ENCODE results near the gene CNKSR1. TPM values are rescaled to one million over a fixed set of nuclear protein-coding genes. Genes with fewer than 3 reads are reported as not detected.

CNKSR1 gene
- polyA plus RNA-seq, 1 donor (not counting 4 experiments of a cell fraction or from before 2014, with no cell fraction given) = 10.6 TPM

DNA sequence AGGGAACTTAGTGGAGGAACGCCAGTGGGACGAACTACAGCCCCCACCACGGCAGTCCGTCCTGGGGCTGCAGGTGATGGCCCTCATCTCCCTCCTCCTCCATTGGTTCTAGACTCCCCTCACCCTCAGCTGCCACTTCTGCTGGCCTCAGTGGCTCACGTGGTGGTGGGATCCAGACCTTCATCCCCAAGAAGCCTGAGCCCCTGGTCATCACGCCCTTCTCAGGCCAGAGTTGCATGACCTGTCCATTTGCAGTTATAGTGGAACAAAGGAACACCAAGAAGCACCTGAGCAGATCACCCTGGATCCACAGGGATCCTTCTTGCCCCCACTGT lies 31.4 kb upstream of the CNKSR1 start:
- H4K20me1 ChIP-seq (ENCODE audit: control insufficient read depth, extremely low read depth, insufficient read depth, low read length) = no peaks in the 10 kb centered on the region

DNA sequence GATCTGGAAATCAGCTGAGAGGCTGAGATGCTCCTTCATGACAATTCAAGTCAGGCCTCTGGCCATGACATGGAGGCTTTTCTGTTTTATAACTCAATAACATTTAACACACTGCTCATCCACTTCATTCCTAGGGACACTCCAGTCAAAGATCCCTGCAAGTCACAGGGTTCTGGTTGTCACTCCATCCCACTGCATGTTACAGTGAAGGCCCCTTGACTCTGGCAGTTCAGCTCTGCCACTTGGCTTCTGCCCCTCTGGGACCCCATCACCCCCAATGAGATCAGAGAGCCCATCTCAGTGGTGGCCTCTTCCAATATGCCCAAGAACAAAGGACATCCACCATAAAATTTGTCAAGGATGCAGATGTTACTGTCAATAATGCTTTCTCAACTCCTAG lies 28.4 kb upstream of the CNKSR1 start:
- H3K4me2 ChIP-seq (ENCODE audit: control insufficient read depth, extremely low read depth, insufficient read depth, low read depth, low read length) = no peak overlapping the region
- TF ChIP-seq CTCF (optimal IDR thresholded peaks at IDR 0.05 in 1 of 3, IDR thresholded peaks at IDR 0.05 in 1 of 3, conservative IDR thresholded peaks at IDR 0.05 in 1 of 3; ENCODE audit: extremely low read depth in 1 of 3, insufficient read depth in 2 of 3, low read length in 3 of 3) (no peak), EZH2 (IDR thresholded peaks at IDR 0.05; ENCODE audit: low read length) (no peak)
- no peaks in the 10 kb centered on the region for H4K20me1 ChIP-seq (ENCODE audit: control insufficient read depth, extremely low read depth, insufficient read depth, low read length)
- no peaks in the 10 kb centered on the region for H3K79me2 ChIP-seq (ENCODE audit: control insufficient read depth, insufficient read depth, low read length)
- no peaks in the 10 kb centered on the region for H3K36me3 ChIP-seq (ENCODE audit: control insufficient read depth in 2 of 2, extremely low read depth in 1 of 2, insufficient read depth in 2 of 2, low read length in 2 of 2)
- H3K27me3 ChIP-seq (ENCODE audit: control insufficient read depth, extremely low read depth, insufficient read depth, low read length) = no peaks in the 10 kb centered on the region
- H3K4me3 ChIP-seq (ENCODE audit: control insufficient read depth in 2 of 3, extremely low read depth in 1 of 3, insufficient read depth in 2 of 3, low read depth in 1 of 3, low read length in 3 of 3) = no peak overlapping the region
- DNase-seq (ENCODE audit: low read depth, low spot score) (no peak), FAIRE-seq (no peak)
- H2AFZ ChIP-seq (ENCODE audit: control insufficient read depth, low read length) = no peak overlapping the region
- H3K9me1 ChIP-seq (ENCODE audit: control insufficient read depth, extremely low read depth, insufficient read depth, low read length) = no peaks in the 10 kb centered on the region
- H3K27ac ChIP-seq (ENCODE audit: control insufficient read depth, insufficient read depth, low read length) = no peak overlapping the region
- dilution Hi-C loops (cut with MboI; ENCODE audit: extremely low pct_ligation_motif_present, low sequenced_read_pairs) = no loop called here
- H3K9me3 ChIP-seq (ENCODE audit: control insufficient read depth, low read depth, low read length) = no peaks in the 10 kb centered on the region
- H3K4me1 ChIP-seq (ENCODE audit: control insufficient read depth, extremely low read depth, insufficient read depth, low read length) = no peaks in the 10 kb centered on the region
- no peak overlapping the region for H3K9ac ChIP-seq (ENCODE audit: control insufficient read depth, extremely low read depth, insufficient read depth, low read length)

More for the DNA sequence above, 31.4 kb upstream of the CNKSR1 start:
- TF ChIP-seq EZH2 (IDR thresholded peaks at IDR 0.05; ENCODE audit: low read length) = no peak
- no peak for TF ChIP-seq CTCF (optimal IDR thresholded peaks at IDR 0.05 in 1 of 3, IDR thresholded peaks at IDR 0.05 in 1 of 3, conservative IDR thresholded peaks at IDR 0.05 in 1 of 3; ENCODE audit: extremely low read depth in 1 of 3, insufficient read depth in 2 of 3, low read length in 3 of 3)
- Histone ChIP-seq H3K9me3 (ENCODE audit: control insufficient read depth, low read depth, low read length) (no peaks in the 10 kb centered on the region), H3K4me2 (ENCODE audit: control insufficient read depth, extremely low read depth, insufficient read depth, low read depth, low read length) (no peak overlapping the region), H2AFZ (ENCODE audit: control insufficient read depth, low read length) (no peak overlapping the region), H3K36me3 (ENCODE audit: control insufficient read depth in 2 of 2, extremely low read depth in 1 of 2, insufficient read depth in 2 of 2, low read length in 2 of 2) (no peaks in the 10 kb centered on the region), H3K9ac (ENCODE audit: control insufficient read depth, extremely low read depth, insufficient read depth, low read length) (no peak overlapping the region), H3K27ac (ENCODE audit: control insufficient read depth, insufficient read depth, low read length) (no peak overlapping the region), H3K79me2 (ENCODE audit: control insufficient read depth, insufficient read depth, low read length) (no peaks in the 10 kb centered on the region), H3K27me3 (ENCODE audit: control insufficient read depth, extremely low read depth, insufficient read depth, low read length) (no peaks in the 10 kb centered on the region), H3K4me3 (ENCODE audit: control insufficient read depth in 2 of 3, extremely low read depth in 1 of 3, insufficient read depth in 2 of 3, low read depth in 1 of 3, low read length in 3 of 3) (no peak overlapping the region), H3K9me1 (ENCODE audit: control insufficient read depth, extremely low read depth, insufficient read depth, low read length) (no peaks in the 10 kb centered on the region), H3K4me1 (ENCODE audit: control insufficient read depth, extremely low read depth, insufficient read depth, low read length) (no peaks in the 10 kb centered on the region)
- dilution Hi-C loops (cut with MboI; ENCODE audit: extremely low pct_ligation_motif_present, low sequenced_read_pairs) = no loop called here
- DNase-seq (ENCODE audit: low read depth, low spot score) (no peak), FAIRE-seq (no peak)

Measured in keratinocyte (primary cell).